Breast epithelium (tissue), 3 donors: ENCODE measurements around the gene PDE4C.

Source experiments
- POLR2A ChIP-seq: fragments of 450-650 bp; IDR thresholded peaks from one replicate; pipeline ENCODE4 v1.6.1; 2016; ENCODE audit warnings: antibody characterized with exemption, mild to moderate bottlenecking, moderate library complexity
- POLR2AphosphoS5 ChIP-seq, 3 donors: sonication (generic); formaldehyde crosslinking; IDR thresholded peaks; one replicate each; pipeline ENCODE4 v1.6.1; 2017; ENCODE audit warnings: antibody characterized with exemption in 3 of 3
- TF ChIP-seq, protein P1 (sequence below), 3 donors: fragments of 450-650 bp; IDR thresholded peaks; one replicate each; pipeline ENCODE4 v1.5.1; 2016 to 2017; ENCODE audit warnings: antibody characterized with exemption in 3 of 3, mild to moderate bottlenecking in 3 of 3, moderate library complexity in 3 of 3

DNA sequence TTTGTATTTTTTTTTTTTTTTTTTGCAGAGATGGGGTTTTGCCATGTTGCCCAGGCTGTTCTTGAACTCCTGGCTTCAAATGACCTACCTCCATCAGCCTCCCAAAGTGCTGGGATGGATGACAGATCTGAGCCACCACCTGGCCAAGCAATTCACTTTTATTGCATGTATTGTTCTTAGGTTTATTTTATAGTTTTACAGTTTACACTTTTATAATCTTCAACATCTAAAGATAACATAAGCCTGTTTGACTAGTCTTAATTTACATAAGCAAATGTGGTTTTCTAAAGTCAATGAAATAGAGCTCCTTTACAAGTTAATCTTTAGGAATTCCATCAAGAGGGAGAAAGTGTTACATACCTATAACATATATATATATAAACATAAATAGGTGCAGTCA, 42.7 kb downstream of the PDE4C start:
- TF ChIP-seq, protein P1, sequence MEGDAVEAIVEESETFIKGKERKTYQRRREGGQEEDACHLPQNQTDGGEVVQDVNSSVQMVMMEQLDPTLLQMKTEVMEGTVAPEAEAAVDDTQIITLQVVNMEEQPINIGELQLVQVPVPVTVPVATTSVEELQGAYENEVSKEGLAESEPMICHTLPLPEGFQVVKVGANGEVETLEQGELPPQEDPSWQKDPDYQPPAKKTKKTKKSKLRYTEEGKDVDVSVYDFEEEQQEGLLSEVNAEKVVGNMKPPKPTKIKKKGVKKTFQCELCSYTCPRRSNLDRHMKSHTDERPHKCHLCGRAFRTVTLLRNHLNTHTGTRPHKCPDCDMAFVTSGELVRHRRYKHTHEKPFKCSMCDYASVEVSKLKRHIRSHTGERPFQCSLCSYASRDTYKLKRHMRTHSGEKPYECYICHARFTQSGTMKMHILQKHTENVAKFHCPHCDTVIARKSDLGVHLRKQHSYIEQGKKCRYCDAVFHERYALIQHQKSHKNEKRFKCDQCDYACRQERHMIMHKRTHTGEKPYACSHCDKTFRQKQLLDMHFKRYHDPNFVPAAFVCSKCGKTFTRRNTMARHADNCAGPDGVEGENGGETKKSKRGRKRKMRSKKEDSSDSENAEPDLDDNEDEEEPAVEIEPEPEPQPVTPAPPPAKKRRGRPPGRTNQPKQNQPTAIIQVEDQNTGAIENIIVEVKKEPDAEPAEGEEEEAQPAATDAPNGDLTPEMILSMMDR (IDR thresholded peaks at IDR 0.05), result no peak
- no peak for TF ChIP-seq POLR2A
- no peak for TF ChIP-seq POLR2AphosphoS5 (IDR thresholded peaks at IDR 0.05)
